AG04450 (cell line): ENCODE data around the gene LIFR. TPM values are rescaled to one million over a fixed set of nuclear protein-coding genes. Genes with fewer than 3 reads are reported as not detected.
A peak's percentile ranks its signal among the peaks of the same experiment; 100 is the strongest.
"Not testable (repeated sequence)": the region's sequence is repeated elsewhere in the genome, so short reads cannot be mapped to it uniquely, and the experiment has no call there.

Source experiments
- CTCF ChIA-PET: fragments of 300-600, 350-600 bp; formaldehyde crosslinking; extraction: SDS; loops from one replicate; lab custom pipeline; 2022; ENCODE audit warnings: antibody characterized with exemption, inconsistent platforms; lab: Charles Lee
- POLR2A ChIA-PET: fragments of 350-600 bp; formaldehyde crosslinking; extraction: SDS; loops from one replicate; lab custom pipeline; 2021; ENCODE audit warnings: antibody characterized with exemption, inconsistent platforms; lab: Yijun Ruan, JAX
- DNase-seq: peaks from one replicate; pipeline ENCODE4 v3.0.0-alpha.2; 2011; ENCODE audit warnings: low read depth, low spot score
- H3K27ac ChIP-seq: one replicate; pipeline ENCODE4 v1.5.1; 2012; ENCODE audit warnings: low read depth, low read length, control low read depth
- H3K27me3 ChIP-seq: one replicate; pipeline ENCODE4 v1.6.0; 2012; ENCODE audit warnings: low read length; ENCODE audit not compliant: control insufficient read depth, insufficient read depth
- H3K4me3 ChIP-seq: 2 replicates; pipeline ENCODE4 v1.5.1; 2011; ENCODE audit warnings: mild to moderate bottlenecking, low read depth, low read length, control low read depth
- H3K9me3 ChIP-seq: 2 replicates; pipeline ENCODE4 v1.5.1; 2012; ENCODE audit warnings: low read length; ENCODE audit not compliant: control insufficient read depth, insufficient read depth
- CTCF ChIP-seq: IDR thresholded peaks from 2 replicates; pipeline ENCODE4 v1.5.1; 2011; ENCODE audit warnings: low read depth, low read length, control low read depth, inconsistent platforms
- polyA plus RNA-seq: library from polyadenylated mRNA; depleted of rRNA; stranded (reverse); fragments of >200 nt; gene quantifications from 2 replicates; pipeline ENCODE4 v1.2.3, GENCODE V29; 2011

LIFR gene
- polyA plus RNA-seq, 1 experiment: 18.6 TPM

DNA sequence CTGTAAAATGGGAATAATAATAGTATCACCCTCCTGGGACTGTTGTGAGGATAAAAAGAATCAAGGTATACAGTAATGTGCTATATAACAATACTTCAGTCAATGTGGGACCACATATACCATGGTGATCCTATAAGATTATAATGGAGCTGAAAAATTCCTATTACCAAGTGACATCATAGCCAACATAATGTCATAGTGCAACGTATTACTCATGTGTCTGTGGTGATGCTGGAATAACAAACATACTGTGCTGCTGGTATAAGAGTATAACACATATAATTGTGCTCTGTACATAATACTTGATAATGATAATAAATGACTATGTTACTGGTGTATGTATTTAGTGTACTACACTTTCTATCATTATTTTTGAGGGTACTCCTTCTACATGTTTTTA lies 38.1 kb downstream of the LIFR start:
- ChIA-PET POLR2A (no interaction called here), CTCF (interaction anchor here (1.2 to 2.3 kb wide), 3 partner anchors 10 to 135 kb away, joined by 3 to 8 read pairs (median 6); no protein-coding TSS in a partner anchor)
- no peaks in the 10 kb centered on the region for H3K9me3 ChIP-seq
- no peaks in the 10 kb centered on the region for H3K27me3 ChIP-seq
- DNase-seq: no peak
- H3K27ac ChIP-seq: no peak overlapping the region
- TF ChIP-seq CTCF: no peak
- H3K4me3 ChIP-seq: no peak overlapping the region

DNA sequence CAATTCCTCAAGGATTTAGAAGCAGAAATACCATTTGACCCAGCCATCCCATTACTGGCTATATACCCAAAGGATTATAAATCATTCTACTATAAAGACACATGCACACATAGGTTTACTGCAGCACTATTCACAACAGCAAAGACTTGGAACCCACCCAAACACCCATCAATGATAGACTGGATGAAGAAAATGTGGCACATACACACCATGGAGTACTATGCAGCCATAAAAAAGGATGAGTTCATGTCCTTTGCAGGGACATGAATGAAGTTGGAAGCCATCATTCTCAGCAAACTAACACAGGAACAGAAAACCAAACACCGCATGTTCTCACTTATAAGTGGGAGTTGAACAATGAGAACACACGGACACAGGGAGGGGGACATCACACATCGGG lies 39.8 kb downstream of the LIFR start:
- H3K27ac ChIP-seq, POLR2A ChIA-PET, H3K4me3 ChIP-seq, H3K27me3 ChIP-seq, H3K9me3 ChIP-seq, DNase-seq: not testable (repeated sequence)
- CTCF ChIA-PET: interaction anchor here (1.3 to 1.4 kb wide), 3 partner anchors 75 to 134 kb away, joined by 6 to 13 read pairs (median 11); no protein-coding TSS in a partner anchor

DNA sequence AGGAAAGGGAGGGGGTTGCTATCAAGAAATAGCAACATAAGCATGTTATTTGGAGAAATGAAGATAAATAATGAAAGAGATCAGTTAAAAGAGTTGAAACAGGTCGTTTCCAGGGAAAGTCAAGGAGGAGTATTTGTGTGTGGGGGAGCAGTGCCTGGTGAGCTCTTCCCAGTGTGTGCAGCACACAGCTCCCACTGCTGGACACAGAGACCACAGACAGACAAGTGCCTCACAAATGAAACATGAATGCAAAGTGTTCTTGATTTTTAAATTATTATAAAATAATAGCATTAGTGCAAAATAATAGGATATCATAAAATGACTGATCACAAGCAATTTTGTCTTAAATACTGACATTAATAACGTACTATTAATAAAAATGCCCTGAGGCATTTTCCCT lies 40.8 kb downstream of the LIFR start:
- DNase-seq: no peak
- ChIA-PET CTCF (interaction anchor here (0.6 to 1.4 kb wide), 6 partner anchors 48 to 448 kb away, joined by 3 to 13 read pairs (median 6); no protein-coding TSS in a partner anchor), POLR2A (interaction anchor here (0.6 kb wide), 1 partner anchor 250 kb away, joined by 5 read pairs; no protein-coding TSS in a partner anchor)
- Histone ChIP-seq H3K27ac (no peak overlapping the region), H3K4me3 (no peak overlapping the region), H3K9me3 (no peaks in the 10 kb centered on the region), H3K27me3 (no peaks in the 10 kb centered on the region)
- TF ChIP-seq CTCF: peak; percentile 61

DNA sequence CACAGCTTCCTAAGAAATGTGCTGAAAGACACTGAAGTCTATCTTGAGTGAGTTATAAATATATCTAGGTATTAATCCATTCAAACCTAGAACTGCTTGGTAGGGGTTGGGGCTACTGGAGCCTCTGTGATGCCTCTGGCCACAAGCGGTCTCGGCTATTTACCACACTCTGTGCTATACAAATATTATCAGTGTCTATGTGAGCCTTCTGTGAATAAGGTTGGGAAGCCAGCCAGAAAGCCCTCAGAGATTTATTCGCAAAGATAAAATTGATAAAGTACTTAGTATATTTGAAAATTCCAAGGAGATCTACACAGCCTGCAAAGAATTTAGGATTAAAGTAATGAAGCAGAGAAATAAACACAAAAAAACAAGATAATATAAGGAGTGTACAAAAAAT lies 41.4 kb downstream of the LIFR start:
- DNase-seq: no peak
- Histone ChIP-seq H3K9me3 (no peaks in the 10 kb centered on the region), H3K4me3 (no peak overlapping the region), H3K27me3 (no peaks in the 10 kb centered on the region), H3K27ac (no peak overlapping the region)
- CTCF ChIA-PET: interaction anchor here (0.6 to 1.4 kb wide), 6 partner anchors 47 to 449 kb away, joined by 3 to 13 read pairs (median 6); no protein-coding TSS in a partner anchor
- POLR2A ChIA-PET: interaction anchor here (0.6 kb wide), 1 partner anchor 250 kb away, joined by 5 read pairs; no protein-coding TSS in a partner anchor
- no peak for TF ChIP-seq CTCF

DNA sequence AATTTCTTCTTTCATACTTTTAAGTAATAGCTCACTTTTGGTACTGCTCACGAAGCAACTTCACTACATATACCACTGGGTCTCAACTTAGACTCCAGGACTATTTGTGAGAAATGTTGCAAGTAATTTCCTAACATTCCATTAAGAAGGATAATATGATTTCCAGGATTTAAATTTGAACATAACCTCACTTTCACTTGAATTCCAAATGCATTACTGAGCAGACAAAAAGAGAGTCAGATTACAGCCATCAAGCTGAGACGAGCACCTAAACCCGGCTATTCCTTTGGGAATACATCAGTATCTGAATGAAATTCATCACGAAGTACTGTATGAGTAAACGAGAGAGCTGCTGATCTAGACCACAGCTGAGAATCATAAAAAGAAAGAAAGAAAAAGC lies 47.3 kb downstream of the LIFR start:
- ChIA-PET POLR2A (interaction anchor here (1.3 kb wide), 1 partner anchor 8 kb away, joined by 3 read pairs; no protein-coding TSS in a partner anchor), CTCF (interaction anchor here (1.0 to 3.0 kb wide), 4 partner anchors 9 to 301 kb away, joined by 3 to 18 read pairs (median 8); no protein-coding TSS in a partner anchor)
- peak; percentile 36 for DNase-seq
- H3K27ac ChIP-seq: no peak overlapping the region
- H3K27me3 ChIP-seq: no peaks in the 10 kb centered on the region
- H3K9me3 ChIP-seq: no peaks in the 10 kb centered on the region
- no peak overlapping the region for H3K4me3 ChIP-seq
- TF ChIP-seq CTCF: no peak
